HepG2 (cell line): ENCODE data around the gene ST6GALNAC2. TPM values are rescaled to one million over a fixed set of nuclear protein-coding genes. Genes with fewer than 3 reads are reported as not detected.
"Not testable (repeated sequence)": the region's sequence is repeated elsewhere in the genome, so short reads cannot be mapped to it uniquely, and the experiment has no call there.

Experiments used
- ATAC-seq: fragments of 200-7000 bp; cut with Tn5 transposase; 3 replicates; pipeline ENCODE4 v1.9.1; 2020; ENCODE audit warnings: mild to moderate bottlenecking, moderate library complexity
- BruUV-seq: library from RNA; stranded (reverse); fragments of 400-500 nt; replicated peaks from 2 replicates; lab custom pipeline; 2021; lab: Mats Ljungman, UMichigan
- CTCF ChIA-PET: fragments of 300-600 bp; formaldehyde crosslinking; extraction: SDS; loops from one replicate; lab custom pipeline; 2021; ENCODE audit warnings: low total read pairs, inconsistent platforms, low intra/inter-chr PET ratio; lab: Yijun Ruan, JAX
- POLR2A ChIA-PET: fragments of 350-600 bp; sonication (Branson Sonifier 250); formaldehyde crosslinking; loops from one replicate; lab custom pipeline; 2020; ENCODE audit warnings: antibody characterized with exemption, inconsistent platforms; lab: Yijun Ruan, JAX
- DNase-seq: peaks from one replicate; pipeline ENCODE4 v3.0.0-alpha.2; 2015; ENCODE audit warnings: low spot score
- FAIRE-seq: peaks from 3 replicates; lab custom pipeline; 2011; peaks lifted over from hg19 to GRCh38; lab: Jason Lieb, UNC
- H2AFZ ChIP-seq: one replicate; pipeline ENCODE4 v1.6.1; 2011; ENCODE audit warnings: low read length, inconsistent platforms
- H3K27ac ChIP-seq: fragments of 300-600 bp; 3 replicates; pipeline ENCODE4 v1.8.0; 2011; ENCODE audit warnings: mixed run types, mild to moderate bottlenecking, mixed read lengths, low read length, inconsistent platforms; ENCODE audit not compliant: insufficient read depth; ENCODE audit errors: extremely low read length
- H3K27me3 ChIP-seq, 2 experiments: fragments of 200-600 bp in 1 of 2; 2 replicates in 1 of 2; 3 replicates in 1 of 2; pipeline versions ENCODE4 v1.6.0 to v1.8.0; 2011; ENCODE audit warnings: low read length in 2 of 2, mild to moderate bottlenecking in 2 of 2, moderate library complexity in 2 of 2, inconsistent platforms in 1 of 2; ENCODE audit not compliant: insufficient read depth in 2 of 2, control insufficient read depth in 1 of 2
- H3K36me3 ChIP-seq, 2 experiments: fragments of 200-600 bp in 1 of 2; replicated peaks in 1 of 2; 2 replicates in 1 of 2; 3 replicates in 1 of 2; pipeline versions ENCODE4 v1.5.1 to v1.8.0; 2011; ENCODE audit warnings: low read length in 2 of 2, inconsistent platforms in 1 of 2; ENCODE audit not compliant: insufficient read depth in 2 of 2, control insufficient read depth in 1 of 2
- H3K4me1 ChIP-seq: 2 replicates; pipeline ENCODE4 v1.5.1; 2012; ENCODE audit warnings: low read length, inconsistent platforms; ENCODE audit not compliant: insufficient read depth
- H3K4me2 ChIP-seq: 2 replicates; pipeline ENCODE4 v1.6.0; 2011; ENCODE audit warnings: low read depth, low read length, inconsistent platforms
- H3K4me3 ChIP-seq, 3 experiments: fragments of 200-600 bp in 1 of 3; sonication (generic), shearing (Covaris generic) in 1 of 3; replicated peaks in 1 of 3; 2 replicates each; pipeline ENCODE4 v1.5.1; 2011 to 2016; ENCODE audit warnings: low read length in 3 of 3, inconsistent platforms in 2 of 3, low read depth in 2 of 3, mild to moderate bottlenecking in 2 of 3, control low read depth in 1 of 3, mixed read lengths in 1 of 3; ENCODE audit not compliant: insufficient read depth in 1 of 3
- H3K79me2 ChIP-seq: one replicate; pipeline ENCODE4 v1.6.1; 2011; ENCODE audit warnings: low read length, inconsistent platforms; ENCODE audit not compliant: insufficient read depth
- H3K9ac ChIP-seq: 2 replicates; pipeline ENCODE4 v1.6.0; 2011; ENCODE audit warnings: mild to moderate bottlenecking, low read depth, low read length, inconsistent platforms; ENCODE audit not compliant: insufficient read depth
- H3K9me3 ChIP-seq: 2 replicates; pipeline ENCODE4 v1.5.1; 2012; ENCODE audit warnings: mild to moderate bottlenecking, low read length
- H4K20me1 ChIP-seq: 2 replicates; pipeline ENCODE4 v1.6.0; 2011; ENCODE audit warnings: inconsistent platforms, mild to moderate bottlenecking, low read length, moderate library complexity; ENCODE audit not compliant: insufficient read depth
- DPF2 ChIP-seq: sonication (generic); formaldehyde crosslinking; IDR thresholded peaks from 2 replicates; pipeline ENCODE4 v1.4.0; 2020; ENCODE audit warnings: mild to moderate bottlenecking, low read depth, missing genetic modification reagents, borderline replicate concordance
- KAT7 ChIP-seq: IDR thresholded peaks from 2 replicates; pipeline ENCODE4 v1.6.1; 2018; ENCODE audit warnings: borderline replicate concordance, missing compliant biosample characterization
- MEIS2 ChIP-seq: sonication (generic); formaldehyde crosslinking; IDR thresholded peaks from 2 replicates; pipeline ENCODE4 v1.9.0; 2021; ENCODE audit warnings: mild to moderate bottlenecking, missing genetic modification reagents
- PHF20 ChIP-seq: sonication (generic); formaldehyde crosslinking; IDR thresholded peaks from 2 replicates; pipeline ENCODE4 v1.5.0; 2020; ENCODE audit warnings: mild to moderate bottlenecking, missing genetic modification reagents
- ZFP91 ChIP-seq: sonication (generic); formaldehyde crosslinking; IDR thresholded peaks from 2 replicates; pipeline ENCODE4 v1.9.0; 2022; ENCODE audit warnings: missing genetic modification reagents, mild to moderate bottlenecking, borderline replicate concordance
- ZNF770 ChIP-seq: sonication (generic); formaldehyde crosslinking; IDR thresholded peaks from 2 replicates; pipeline ENCODE4 v1.5.0; 2020; ENCODE audit warnings: mild to moderate bottlenecking, missing genetic modification reagents
- WGBS: methylation state at CpG from one replicate; pipeline ENCODE4 v1.1.6; 2017; ENCODE audit warnings: low lambda C conversion rate; 5-methylcytosine and 5-hydroxymethylcytosine counted together
- in situ Hi-C: cut with HindIII; loops from 2 replicates; pipeline ENCODE4 v1.10.0; 2017; ENCODE audit warnings: low pct_unique_long_range_greater_than_20kb; ENCODE audit not compliant: extremely low pct_ligation_motif_present
- intact Hi-C: fragments of 100-400 bp; cut with micrococcal nuclease; formaldehyde crosslinking; loops from one replicate; pipeline ENCODE4 v1.10.0; 2022; ENCODE audit not compliant: unreplicated experiment
- polyA plus RNA-seq, 8 experiments: library from polyadenylated mRNA; depleted of rRNA in 3 of 8; stranded (reverse) in 7 of 8; unstranded in 1 of 8; fragments of >200 nt; fragmentation: Illumina TruSeq in 4 of 8; extraction: Trizol in 4 of 8; gene quantifications; 2 replicates each; pipeline versions ENCODE4 v1.2.1 to v1.2.3, GENCODE V29; 2011 to 2016; ENCODE audit warnings: low read depth in 4 of 8, missing spikeins in 1 of 8, mixed read lengths in 1 of 8; ENCODE audit not compliant: insufficient read depth in 1 of 8
- total RNA-seq, 5 experiments: library from RNA; depleted of rRNA; stranded (reverse); fragments of >200 nt; fragmentation: Illumina TruSeq; extraction: Trizol; gene quantifications; 2 replicates each; pipeline ENCODE4 v1.2.3, GENCODE V29; 2016; ENCODE audit warnings: low read depth in 1 of 5
- TF ChIP-seq, protein P1 (sequence below): sonication (generic); formaldehyde crosslinking; IDR thresholded peaks from 2 replicates; pipeline ENCODE4 v1.4.0; 2020; ENCODE audit warnings: mild to moderate bottlenecking, missing genetic modification reagents
- TF ChIP-seq, protein P2 (sequence below): sonication (generic); formaldehyde crosslinking; IDR thresholded peaks from 2 replicates; pipeline ENCODE4 v1.5.0; 2020; ENCODE audit warnings: missing genetic modification reagents

Gene ST6GALNAC2
- total and polyA plus RNA-seq, 2 of the 13 experiments (the other 11 are each of a cell fraction or from before 2014, with no cell fraction given): 0.12 to 0.49 TPM

DNA sequence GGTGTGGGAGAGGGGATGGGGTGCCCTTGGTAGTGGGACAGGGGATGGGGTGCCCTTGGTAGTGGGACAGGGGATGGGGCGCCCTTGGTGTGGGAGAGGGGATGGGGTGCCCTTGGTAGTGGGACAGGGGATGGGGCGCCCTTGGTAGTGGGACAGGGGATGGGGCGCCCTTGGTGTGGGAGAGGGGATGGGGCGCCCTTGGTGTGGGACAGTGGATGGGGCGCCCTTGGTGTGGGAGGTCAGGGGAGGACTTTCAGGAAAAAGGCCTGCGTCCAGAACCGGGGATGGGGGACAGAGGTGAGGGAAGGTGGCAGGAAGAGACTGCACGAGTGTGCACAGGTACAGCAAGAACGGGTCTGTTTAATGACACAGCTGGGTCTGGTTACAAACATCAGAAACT, 58.6 kb downstream of the ST6GALNAC2 start:
- TF ChIP-seq ZFP91 (CRISPR knock-in tag): 0 out of 2 replicates have a peak, but pooled peaks have one; percentile 19
- BruUV-seq, H2AFZ ChIP-seq, ATAC-seq, H3K9me3 ChIP-seq, FAIRE-seq, H3K79me2 ChIP-seq, H3K9ac ChIP-seq, in situ Hi-C loops, DNase-seq, H3K36me3 ChIP-seq, H3K27me3 ChIP-seq, H3K27ac ChIP-seq, H4K20me1 ChIP-seq, intact Hi-C loops: not testable (repeated sequence)
- Histone ChIP-seq H3K4me3 (peak overlapping the region in 1 of 3 experiments; percentile 39; a peak in 1 of 6 replicates), H3K4me2 (peak overlapping the region; percentile 64), H3K4me1 (peaks cover 91% of the 10 kb centered on the region)
- ChIA-PET CTCF (interaction anchor here (1.2 kb wide), 1 partner anchor 20 kb away, joined by 6 read pairs; no protein-coding TSS in a partner anchor), POLR2A (interaction anchor here (1.1 to 4.0 kb wide), 7 partner anchors 10 to 68 kb away, joined by 3 to 19 read pairs (median 6); partner anchors contain the start of gene CYGB)
- WGBS: 43% methylated on average over 9 of the region's 9 CpGs

GRCh38 chr17:76525513-76525833, 60.2 kb downstream of the ST6GALNAC2 start:
- H3K9ac ChIP-seq, H4K20me1 ChIP-seq, FAIRE-seq, H3K36me3 ChIP-seq, DNase-seq, in situ Hi-C loops, BruUV-seq, ATAC-seq, H2AFZ ChIP-seq, H3K79me2 ChIP-seq, H3K9me3 ChIP-seq: not testable (repeated sequence)
- ChIA-PET CTCF (interaction anchor here (1.1 to 1.2 kb wide), 2 partner anchors 22 to 32 kb away, joined by 3 to 4 read pairs; no protein-coding TSS in a partner anchor), POLR2A (interaction anchor here (1.0 to 5.7 kb wide), 15 partner anchors 8 to 146 kb away, joined by 3 to 50 read pairs (median 7); partner anchors contain the start of genes PRCD and RHBDF2)
- peaks cover 91% of the 10 kb centered on the region for H3K4me1 ChIP-seq
- intact Hi-C loops: loop anchor here (2.0 kb wide), 1 partner anchor 61 kb away; no protein-coding TSS in a partner anchor
- H3K27ac ChIP-seq: peak overlapping the region; percentile 62
- WGBS: 14% methylated on average over 8 of the region's 8 CpGs
- H3K4me3 ChIP-seq: peak overlapping the region in 1 of 3 experiments; percentile 70; a peak in 3 of 6 replicates
- peaks cover 4 to 11% of the 10 kb centered on the region in 2 experiments for H3K27me3 ChIP-seq
- H3K4me2 ChIP-seq: peak overlapping the region; percentile 96
- TF ChIP-seq MEIS2 (CRISPR knock-in tag): peak; percentile 14; the same call in 1 of the 2 replicates
- TF ChIP-seq DPF2 (CRISPR knock-in tag): 0 out of 2 replicates have a peak, but pooled peaks have one; percentile 72
- TF ChIP-seq PHF20 (CRISPR knock-in tag): 0 out of 2 replicates have a peak, but pooled peaks have one; percentile 50
- TF ChIP-seq KAT7 (CRISPR knock-in tag): peak; percentile 20; the same call in 1 of the 2 replicates
- TF ChIP-seq, protein P1, sequence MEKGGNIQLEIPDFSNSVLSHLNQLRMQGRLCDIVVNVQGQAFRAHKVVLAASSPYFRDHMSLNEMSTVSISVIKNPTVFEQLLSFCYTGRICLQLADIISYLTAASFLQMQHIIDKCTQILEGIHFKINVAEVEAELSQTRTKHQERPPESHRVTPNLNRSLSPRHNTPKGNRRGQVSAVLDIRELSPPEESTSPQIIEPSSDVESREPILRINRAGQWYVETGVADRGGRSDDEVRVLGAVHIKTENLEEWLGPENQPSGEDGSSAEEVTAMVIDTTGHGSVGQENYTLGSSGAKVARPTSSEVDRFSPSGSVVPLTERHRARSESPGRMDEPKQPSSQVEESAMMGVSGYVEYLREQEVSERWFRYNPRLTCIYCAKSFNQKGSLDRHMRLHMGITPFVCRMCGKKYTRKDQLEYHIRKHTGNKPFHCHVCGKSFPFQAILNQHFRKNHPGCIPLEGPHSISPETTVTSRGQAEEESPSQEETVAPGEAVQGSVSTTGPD: 0 out of 2 replicates have a peak, but pooled peaks have one; percentile 3
- 0 out of 2 replicates have a peak, but pooled peaks have one; percentile 3 for TF ChIP-seq ZNF770
- TF ChIP-seq, protein P2, sequence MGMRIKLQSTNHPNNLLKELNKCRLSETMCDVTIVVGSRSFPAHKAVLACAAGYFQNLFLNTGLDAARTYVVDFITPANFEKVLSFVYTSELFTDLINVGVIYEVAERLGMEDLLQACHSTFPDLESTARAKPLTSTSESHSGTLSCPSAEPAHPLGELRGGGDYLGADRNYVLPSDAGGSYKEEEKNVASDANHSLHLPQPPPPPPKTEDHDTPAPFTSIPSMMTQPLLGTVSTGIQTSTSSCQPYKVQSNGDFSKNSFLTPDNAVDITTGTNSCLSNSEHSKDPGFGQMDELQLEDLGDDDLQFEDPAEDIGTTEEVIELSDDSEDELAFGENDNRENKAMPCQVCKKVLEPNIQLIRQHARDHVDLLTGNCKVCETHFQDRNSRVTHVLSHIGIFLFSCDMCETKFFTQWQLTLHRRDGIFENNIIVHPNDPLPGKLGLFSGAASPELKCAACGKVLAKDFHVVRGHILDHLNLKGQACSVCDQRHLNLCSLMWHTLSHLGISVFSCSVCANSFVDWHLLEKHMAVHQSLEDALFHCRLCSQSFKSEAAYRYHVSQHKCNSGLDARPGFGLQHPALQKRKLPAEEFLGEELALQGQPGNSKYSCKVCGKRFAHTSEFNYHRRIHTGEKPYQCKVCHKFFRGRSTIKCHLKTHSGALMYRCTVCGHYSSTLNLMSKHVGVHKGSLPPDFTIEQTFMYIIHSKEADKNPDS: 0 out of 2 replicates have a peak, but pooled peaks have one; percentile 25
